Frontal cortex (tissue), 4 donors: ENCODE data around the gene RASL10B. TPM values are rescaled to one million over a fixed set of nuclear protein-coding genes. Genes with fewer than 3 reads are reported as not detected.

ENCODE experiments used
- DNase-seq, 2 donors: peaks; one replicate each; pipeline ENCODE4 v3.0.0; 2012; ENCODE audit warnings: low spot score in 2 of 2
- FAIRE-seq: peaks from 2 replicates; lab custom pipeline; 2012; peaks lifted over from hg19 to GRCh38; lab: Jason Lieb, UNC
- total RNA-seq: library from RNA; depleted of rRNA; stranded (reverse); fragments of >200 nt; gene quantifications from one replicate; pipeline ENCODE4 v1.2.3, GENCODE V29; 2014
- donor health status: control.
- donor health status: control.
- donor health status: control.

Gene RASL10B
- total RNA-seq, 1 donor from 2014 or later = 6.9 TPM

GRCh38 chr17:35760587-35760986 is 29.1 kb downstream of the RASL10B start, which contains the start of gene C17orf50:
Gene C17orf50, plus strand, starts transcription at chr17:35760887. Its CDS starts 55 bp downstream, at chr17:35760942.
- FAIRE-seq (no peak), DNase-seq (no peak)

DNA sequence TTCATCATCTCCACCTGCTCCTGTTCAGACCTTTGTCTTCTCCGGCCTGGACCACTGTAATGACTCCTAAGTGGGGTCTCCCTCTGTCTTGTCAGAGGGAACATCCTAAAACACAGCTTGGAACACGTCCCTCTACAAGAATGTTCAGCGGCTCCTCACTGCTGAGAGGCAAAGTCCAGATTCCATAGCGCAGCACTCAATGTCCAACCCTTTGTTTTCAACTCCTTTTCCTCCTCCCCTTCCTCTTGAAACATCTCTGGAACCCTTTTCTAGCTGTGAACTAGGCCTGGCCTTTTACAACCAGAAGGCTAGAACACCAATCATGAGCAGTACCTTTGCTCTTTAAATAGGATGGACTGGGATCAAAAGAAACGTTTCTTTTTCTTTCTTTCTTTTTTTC is 30.2 kb downstream of the RASL10B start:
- no peak for DNase-seq
- no peak for FAIRE-seq

- DNase-seq (no peak), FAIRE-seq (no peak)
Observed at GRCh38 chr17:35763767-35764122, 32.3 kb downstream of the RASL10B start.

- DNase-seq (peak; percentile 90 to 95), FAIRE-seq (no peak)
Observed at GRCh38 chr17:35764123-35764991, 32.9 kb downstream of the RASL10B start.

DNA sequence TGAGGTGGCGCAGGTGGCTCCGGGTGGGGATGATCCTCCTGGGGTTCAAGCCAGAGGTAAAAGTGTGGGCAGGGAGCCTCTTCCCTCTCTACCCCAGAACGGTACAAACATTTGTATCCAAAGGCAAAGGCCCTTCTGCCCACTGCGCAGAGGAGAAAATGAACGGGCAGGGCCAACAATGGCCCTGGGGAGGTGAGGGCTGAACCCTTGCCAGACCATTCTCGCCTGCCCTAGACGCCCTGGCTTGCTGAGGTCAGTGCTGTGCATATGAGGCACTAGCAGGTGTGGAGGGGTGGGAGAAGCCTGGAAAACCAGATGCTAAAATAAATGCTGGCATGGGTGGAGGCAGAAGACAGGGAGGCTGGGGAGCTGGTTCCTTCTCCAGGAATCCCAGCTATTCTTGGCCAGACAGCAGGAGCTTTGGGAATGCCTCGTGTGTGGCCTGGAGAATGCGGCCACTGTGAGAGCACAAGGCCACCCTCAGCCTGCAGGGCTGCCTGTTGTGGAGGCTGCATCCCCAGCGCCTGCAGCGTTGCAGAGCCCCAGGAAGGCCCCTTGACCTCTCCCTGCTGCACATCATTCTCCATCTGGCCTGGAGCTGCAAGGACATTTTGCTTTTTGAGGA is 33.8 kb downstream of the RASL10B start:
- FAIRE-seq (no peak), DNase-seq (no peak)

GRCh38 chr17:35765756-35766488 is 34.5 kb downstream of the RASL10B start:
- no peak for FAIRE-seq
- no peak for DNase-seq

DNA sequence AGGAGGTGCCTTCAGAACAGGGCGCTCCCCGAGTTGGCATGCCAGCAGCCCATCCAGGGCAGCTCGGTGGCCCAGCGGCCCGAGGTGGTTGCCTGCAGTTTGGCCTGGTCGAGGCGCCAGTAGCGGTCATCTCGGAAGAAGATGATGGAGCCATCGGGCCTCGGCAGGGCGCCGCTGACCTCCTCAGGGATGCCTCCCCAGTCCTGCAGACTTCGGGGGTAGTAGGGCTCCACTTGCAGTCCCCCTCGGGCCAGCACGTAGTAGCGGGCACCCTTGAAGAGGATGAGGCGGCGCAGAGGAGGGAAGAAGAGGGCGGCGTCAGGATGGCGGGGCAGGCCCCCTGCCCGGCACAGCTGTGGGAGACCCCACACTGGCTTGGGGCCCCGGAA is 35.0 kb downstream of the RASL10B start:
- DNase-seq (no peak), FAIRE-seq (no peak)

DNA sequence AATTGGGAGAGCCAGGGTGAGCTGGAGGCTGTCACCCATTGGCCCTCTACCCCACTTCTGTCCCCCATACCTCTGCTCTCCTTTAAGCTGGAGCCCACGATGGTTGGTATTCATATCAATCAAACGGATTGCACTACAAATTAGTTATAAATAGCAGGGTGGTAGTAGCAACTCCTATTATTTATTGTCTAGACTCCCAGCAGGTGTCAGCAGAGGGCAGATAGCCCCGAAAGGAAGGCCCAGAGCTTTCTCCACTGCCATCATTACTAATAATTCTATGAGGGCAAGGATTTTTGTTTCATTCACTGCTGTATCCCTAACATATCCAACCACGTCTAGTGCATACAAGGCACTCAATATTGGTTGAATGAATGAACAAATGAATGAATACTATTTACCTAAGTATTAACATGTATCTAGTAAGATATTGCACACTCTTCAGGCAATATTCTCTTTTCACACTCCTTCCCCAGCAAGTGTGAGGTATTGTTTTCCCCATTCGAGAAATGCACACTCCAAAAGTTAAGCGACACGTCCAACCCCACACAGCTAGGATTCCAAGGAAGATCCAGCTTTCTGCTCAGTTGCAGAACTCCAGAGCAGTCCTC is 35.6 kb downstream of the RASL10B start:
- DNase-seq (peak; percentile 65 to 72), FAIRE-seq (no peak)

- no peak for FAIRE-seq
Observed at GRCh38 chr17:35768797-35769196, 37.4 kb downstream of the RASL10B start.

DNA sequence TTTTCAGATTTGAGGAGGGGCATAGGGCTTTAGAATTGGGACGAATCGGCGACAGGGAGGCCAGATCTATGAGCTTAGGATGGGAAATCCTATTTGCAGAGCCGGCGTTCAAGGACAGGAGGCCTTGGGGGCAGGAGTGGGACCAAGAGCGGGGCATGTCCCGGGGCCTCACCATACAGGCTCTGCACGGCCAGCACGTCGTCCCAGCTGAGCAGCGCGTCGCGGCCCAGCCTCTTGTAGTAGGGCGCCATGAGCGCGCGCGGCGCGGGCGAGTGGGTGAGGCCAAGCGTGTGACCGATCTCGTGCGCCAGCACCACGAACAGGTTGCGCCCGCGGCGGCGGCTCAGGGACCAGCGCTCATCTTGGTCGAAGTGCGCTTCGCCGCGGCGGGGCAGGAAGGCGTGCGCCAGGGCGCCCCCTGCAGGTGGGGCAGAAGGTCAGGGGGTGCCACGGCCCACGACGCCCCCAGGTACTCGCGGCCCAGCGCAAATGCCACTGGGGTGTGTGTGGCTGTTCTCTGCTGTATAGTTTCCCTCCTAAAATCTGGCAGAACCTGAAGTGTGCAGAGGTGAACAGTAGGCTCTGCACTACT is 38.6 kb downstream of the RASL10B start:
- DNase-seq (no peak), FAIRE-seq (no peak)

More at GRCh38 chr17:35768797-35769196, 37.4 kb downstream of the RASL10B start:
- no peak for DNase-seq

GRCh38 chr17:35773129-35773528 is 41.7 kb downstream of the RASL10B start:
- DNase-seq = no peak
- no peak for FAIRE-seq

- FAIRE-seq = no peak
- no peak for DNase-seq
Observed at GRCh38 chr17:35773679-35774425, 42.4 kb downstream of the RASL10B start.

- DNase-seq (no peak), FAIRE-seq (no peak)
Observed at GRCh38 chr17:35774499-35774898, 43.1 kb downstream of the RASL10B start.

DNA sequence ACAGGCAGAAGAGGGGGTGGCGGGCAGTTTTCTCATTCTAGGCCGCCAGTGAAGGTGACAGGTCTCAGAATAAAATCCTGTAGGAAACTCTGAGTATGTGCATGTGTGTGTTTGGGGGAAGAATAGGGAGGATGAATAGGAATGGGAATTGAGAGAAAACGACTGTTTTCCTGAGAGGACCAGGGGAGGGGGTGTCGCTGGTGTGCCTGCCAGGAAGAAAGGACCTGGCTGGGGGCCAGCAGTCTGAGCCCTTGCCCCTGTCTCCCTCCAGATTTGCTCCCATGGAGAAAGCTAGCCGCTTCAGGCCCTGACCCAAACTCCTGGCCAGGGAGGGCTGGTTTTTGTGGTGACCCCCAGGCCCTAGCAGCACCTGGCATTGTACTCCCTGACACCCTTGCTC is 43.6 kb downstream of the RASL10B start:
- no peak for FAIRE-seq
- no peak for DNase-seq

GRCh38 chr17:35775583-35775982 is 44.1 kb downstream of the RASL10B start:
- DNase-seq (no peak), FAIRE-seq (no peak)

DNA sequence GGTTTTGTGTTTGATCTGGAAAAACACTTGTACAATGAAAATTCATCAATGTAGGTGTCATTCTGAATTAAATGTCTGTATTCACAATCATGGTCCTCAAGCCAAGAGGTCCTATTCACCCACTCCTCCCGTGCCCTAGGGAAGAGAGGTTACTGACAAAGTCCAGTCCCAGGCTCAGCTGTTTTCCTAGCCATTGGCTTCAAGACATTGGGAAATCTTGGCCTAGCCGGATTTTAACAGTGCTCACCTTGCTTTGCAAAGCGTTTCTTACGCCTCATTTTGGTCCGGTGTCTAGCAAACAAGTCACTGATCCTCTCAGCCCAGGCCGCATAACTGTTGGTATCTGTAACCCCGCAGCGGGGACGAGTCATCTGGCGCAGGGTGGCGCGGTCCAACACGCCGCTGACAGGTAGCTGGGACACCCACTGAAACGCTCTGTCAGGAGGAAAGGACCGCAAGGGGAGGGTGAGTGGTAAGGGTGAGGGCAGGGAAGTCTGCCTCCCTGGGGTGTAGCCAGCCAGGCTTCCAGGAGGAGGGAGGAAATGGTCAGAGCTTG is 47.3 kb downstream of the RASL10B start:
- no peak for FAIRE-seq
- no peak for DNase-seq

- no peak for FAIRE-seq
- no peak for DNase-seq
Observed at GRCh38 chr17:35780950-35781349, 49.5 kb downstream of the RASL10B start.

DNA sequence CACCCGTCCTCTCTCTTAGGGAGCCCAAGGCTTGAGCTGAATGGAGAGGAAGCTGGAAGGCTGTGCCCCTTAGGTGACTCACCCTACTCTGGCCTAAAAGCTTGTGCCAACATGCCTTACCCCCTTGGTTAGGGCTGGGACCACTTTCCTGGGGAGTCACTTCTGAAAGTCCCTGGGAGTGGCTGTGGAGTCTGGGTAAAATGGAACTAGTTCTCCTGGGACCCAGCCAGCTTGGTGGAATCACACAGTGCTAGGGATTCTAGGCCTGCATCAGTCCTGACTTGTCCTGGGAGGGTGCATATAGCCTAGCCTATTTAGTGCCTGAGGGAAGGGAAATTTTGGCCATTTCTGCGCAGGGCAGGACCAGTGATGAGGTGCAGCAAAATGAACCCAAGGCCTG is 53.5 kb downstream of the RASL10B start:
- no peak for FAIRE-seq

DNA sequence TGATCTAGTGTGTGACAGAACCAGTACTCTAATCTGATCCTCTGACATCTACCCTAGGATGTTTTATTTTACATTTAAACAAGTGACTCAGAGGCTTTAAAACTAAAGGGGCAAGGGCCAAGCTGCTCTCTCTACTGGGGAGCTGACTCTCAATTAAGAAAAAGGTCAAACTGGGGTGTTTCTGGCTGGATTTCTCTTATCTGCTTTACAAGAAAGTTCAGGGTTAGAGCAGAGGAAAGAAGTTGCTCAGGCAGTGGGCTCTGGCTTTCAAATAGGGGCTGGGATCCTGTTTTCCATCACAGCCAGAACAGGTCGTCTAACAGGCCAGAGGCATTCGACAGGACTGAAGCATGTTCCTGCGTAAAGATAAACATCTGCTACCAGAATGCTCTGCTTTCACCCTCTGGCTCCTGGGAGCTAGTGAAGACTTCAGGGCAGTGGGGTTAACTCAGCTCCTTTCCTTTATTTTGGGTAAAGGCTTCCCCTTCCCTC is 55.5 kb downstream of the RASL10B start:
- DNase-seq (no peak), FAIRE-seq (no peak)

More for the DNA sequence above, 53.5 kb downstream of the RASL10B start:
- DNase-seq = no peak
